ENCODE results near the gene FNDC3B. TPM values are rescaled to one million over a fixed set of nuclear protein-coding genes. Genes with fewer than 3 reads are reported as not detected.

The FNDC3B gene
- total RNA-seq, 1 donor from 2014 or later = 56.1 TPM

DNA sequence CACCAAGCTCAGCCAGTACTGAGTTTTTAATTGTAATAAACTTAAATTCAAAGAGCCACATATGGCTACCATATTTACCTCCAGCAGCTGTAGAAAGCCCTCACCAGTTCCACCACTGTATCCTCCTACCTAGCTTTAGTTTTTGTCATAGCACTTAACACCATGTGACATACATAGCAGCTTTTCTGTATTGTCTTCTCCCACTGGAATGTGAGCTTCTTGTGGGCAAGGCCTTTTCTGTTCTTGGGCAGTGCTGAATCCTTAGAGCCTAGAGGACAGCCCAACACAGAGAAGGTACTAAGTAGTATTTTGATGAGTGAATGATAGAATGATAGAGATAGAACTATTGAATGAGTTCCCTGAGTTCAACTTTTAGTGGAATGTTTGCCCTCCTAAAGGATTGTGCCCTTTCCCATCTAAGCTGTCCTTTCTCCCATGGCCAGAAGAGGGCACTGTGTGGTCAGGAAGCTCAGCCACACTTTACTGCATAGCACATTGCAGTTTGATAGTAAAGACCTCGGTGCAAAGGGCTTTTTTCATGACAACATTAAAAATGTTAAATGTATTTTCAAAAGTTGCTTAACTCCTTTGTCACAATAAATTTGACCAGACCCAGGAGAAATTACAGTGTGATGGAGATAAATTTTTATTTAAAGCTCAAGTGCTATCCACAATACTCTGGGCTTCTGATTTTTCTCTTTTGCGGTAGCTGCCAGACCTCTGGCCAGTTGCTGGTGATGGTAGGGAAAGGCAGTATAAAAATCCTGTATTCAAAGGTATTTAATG lies 293.1 kb downstream of the FNDC3B start:
- DNase-seq (peak; percentile 63), ATAC-seq (ENCODE audit: poor library complexity) (peak; percentile 90)
- intact Hi-C loops (cut with DNase I) = loop anchor here (5.0 kb wide), 1 partner anchor 290 kb away; no protein-coding TSS in a partner anchor

DNA sequence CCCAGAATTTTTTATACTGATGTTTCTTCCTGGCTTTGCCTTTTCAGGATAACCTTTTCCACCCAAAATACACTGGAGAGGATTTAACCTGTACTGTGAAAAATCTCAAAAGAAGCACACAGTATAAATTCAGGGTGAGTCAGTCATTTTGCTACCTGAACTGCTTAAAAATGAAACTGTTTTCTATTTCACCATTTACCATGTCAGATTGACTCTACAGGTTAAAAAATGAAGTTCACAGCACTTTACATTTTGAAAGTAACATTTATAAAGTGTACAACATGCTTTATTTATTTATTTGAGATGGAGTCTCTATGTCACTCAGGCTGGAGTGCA lies 293.6 kb downstream of the FNDC3B start:
- intact Hi-C loops (cut with DNase I) = loop anchor here (5.0 kb wide), 1 partner anchor 291 kb away; no protein-coding TSS in a partner anchor
- ATAC-seq (ENCODE audit: poor library complexity) = no peak
- no peak for DNase-seq

DNA sequence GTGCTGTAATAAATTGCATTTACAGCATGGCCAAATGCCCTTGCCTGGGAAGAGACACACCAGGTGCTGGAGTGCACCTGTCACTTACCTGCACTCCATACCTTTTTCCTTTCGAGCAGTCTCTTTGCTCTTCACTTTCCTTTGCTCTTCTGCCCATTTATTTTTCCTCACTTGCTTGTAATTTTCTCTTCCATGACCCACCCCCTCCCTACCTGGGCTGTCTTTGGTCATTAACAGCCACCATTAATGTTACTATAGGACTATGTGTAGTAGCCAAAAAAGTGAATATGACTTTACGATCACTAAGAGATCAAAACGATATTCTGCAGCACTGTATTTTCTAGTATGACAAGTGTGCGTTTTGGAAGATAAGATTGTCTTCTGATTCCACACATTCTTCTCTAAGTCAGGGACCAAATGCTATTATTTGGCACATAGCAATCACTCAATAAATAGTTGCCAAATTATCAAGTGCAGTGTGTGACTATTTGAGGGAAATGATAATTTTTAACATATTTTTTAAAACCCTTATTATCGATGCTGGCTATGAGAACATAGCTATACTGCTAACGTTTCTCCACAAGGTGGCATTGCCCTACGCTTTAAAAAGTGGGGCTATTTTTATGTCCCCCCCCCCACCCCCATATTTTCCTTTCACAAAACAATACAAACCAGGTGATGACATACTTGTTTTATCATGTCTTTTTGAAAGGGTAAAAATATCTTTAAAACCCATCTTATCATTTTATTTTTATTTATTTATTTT lies 294.5 kb downstream of the FNDC3B start:
- no peak for ATAC-seq (ENCODE audit: poor library complexity)
- intact Hi-C loops (cut with DNase I) = loop anchor here (5.0 kb wide), 1 partner anchor 292 kb away; no protein-coding TSS in a partner anchor
- DNase-seq = no peak

DNA sequence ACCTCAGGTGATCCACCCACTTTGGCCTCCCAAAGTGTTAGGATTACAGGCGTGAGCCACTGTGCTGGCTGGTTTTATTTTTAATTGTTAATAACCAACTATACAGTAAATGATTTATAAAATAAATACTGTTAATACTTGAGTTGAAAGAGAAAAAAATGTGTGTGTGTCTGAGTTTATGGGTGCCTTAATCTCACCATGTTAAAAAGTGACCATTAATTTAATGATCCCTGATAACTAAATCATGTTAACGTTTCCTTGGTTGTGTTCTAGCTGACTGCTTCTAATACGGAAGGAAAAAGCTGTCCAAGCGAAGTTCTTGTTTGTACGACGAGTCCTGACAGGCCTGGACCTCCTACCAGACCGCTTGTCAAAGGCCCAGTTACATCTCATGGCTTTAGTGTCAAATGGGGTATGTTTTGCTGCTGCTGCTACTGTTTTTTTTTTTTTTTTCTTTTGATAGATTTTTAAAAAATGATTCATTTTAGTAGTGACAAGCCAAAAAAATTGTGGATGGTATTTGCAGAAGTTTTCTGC lies 295.4 kb downstream of the FNDC3B start:
- ATAC-seq (ENCODE audit: poor library complexity) (no peak), DNase-seq (no peak)
- intact Hi-C loops (cut with DNase I) = loop anchor here (5.0 kb wide), 1 partner anchor 292 kb away; no protein-coding TSS in a partner anchor

DNA sequence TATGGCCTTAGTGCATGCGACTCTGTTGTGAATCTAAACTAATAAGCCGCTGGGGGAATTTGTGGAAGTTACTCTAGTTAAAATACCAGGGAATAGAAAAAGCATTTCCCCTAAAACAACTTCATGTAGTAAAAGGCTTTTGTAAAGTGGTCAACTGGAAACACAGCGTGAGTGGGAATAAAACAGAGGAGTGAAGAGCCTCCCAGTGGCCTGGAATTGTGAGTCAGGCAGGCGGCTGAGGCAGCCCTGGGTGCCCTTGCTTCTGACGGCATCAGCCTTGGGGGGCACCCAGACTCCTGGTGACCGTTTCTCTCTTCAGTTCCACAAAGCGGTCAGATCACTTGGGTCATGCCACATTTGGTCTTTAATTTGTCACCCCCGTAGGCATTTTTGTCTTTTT lies 300.5 kb downstream of the FNDC3B start:
- no peak for ATAC-seq (ENCODE audit: poor library complexity)
- intact Hi-C loops (cut with DNase I) = no loop called here

DNA sequence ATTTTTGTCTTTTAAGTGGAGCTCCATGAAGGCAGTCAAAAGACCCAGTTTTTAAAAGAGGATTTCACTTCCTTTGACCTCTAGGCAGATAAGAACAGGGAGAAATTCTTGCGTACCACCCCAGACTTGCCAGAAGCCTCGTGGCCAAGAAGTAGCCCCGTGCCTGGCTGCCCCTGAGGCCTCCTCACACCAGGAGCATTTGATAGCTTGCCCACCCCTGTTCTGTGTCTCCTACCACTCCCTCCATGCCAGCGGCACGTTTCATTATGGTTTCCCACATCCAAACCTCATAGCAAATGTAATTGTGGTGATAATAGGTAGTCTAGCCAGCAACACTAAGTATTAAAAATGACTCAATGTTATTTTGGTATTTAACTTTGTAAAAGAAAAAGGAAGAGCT lies 301.2 kb downstream of the FNDC3B start:
- ATAC-seq (ENCODE audit: poor library complexity) (no peak), DNase-seq (no peak)
- intact Hi-C loops (cut with DNase I) = no loop called here

More for the DNA sequence above, 300.5 kb downstream of the FNDC3B start:
- no peak for DNase-seq

DNA sequence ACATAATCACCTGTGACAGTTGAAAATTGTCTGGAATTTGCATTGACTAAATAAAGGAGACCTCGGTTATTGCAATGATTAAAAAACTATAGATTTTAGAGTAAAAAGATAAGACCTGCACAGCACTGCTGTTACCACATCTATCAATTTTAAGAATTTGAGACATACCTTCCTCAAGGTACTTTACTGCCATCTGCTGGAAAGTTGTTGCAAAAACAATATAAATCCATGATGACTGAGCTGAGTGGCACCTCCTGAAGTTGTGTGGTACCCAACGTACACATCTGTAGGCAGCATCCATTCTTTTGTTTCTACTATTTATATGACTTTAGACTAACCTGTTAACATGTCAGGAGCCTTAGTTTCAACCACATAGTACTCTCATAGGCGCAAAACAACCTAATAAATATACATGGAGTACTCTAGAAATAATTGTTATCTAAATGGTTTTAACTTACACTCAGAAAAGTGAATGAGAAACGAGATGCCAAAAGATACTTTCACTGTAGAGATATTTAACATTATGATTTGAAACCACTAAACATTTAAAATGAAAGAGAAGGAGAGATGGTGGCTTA lies 302.2 kb downstream of the FNDC3B start:
- DNase-seq (no peak), ATAC-seq (ENCODE audit: poor library complexity) (peak; percentile 82)

DNA sequence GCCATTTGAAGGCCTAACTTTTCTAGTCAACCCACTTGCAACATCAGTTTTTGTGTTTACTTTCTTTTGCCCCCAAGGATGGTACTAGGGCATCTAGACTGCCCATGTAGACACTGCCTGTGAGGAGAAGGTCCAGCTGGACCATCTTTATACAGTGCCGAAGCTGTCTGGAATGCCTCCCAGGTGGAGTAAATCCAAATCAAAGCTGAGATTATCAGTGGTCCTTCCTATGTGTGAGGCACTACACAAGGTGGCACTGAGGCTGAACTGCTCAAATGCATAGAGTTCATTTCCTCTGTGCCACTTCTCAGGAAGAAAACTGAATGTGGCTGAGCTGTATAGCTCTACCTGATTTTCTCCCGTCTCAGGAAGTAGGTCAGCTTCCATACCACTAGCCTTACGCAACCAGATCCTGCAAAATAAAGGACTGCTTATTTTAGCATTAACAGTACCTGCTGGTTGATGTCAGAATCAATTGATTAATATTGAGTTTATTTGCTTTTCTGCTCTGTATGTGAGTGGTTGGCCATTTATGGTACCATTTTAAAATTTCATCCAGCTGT lies 302.8 kb downstream of the FNDC3B start:
- intact Hi-C loops (cut with DNase I) = no loop called here
- no peak for DNase-seq

More for the DNA sequence above, 302.2 kb downstream of the FNDC3B start:
- intact Hi-C loops (cut with DNase I) = no loop called here

DNA sequence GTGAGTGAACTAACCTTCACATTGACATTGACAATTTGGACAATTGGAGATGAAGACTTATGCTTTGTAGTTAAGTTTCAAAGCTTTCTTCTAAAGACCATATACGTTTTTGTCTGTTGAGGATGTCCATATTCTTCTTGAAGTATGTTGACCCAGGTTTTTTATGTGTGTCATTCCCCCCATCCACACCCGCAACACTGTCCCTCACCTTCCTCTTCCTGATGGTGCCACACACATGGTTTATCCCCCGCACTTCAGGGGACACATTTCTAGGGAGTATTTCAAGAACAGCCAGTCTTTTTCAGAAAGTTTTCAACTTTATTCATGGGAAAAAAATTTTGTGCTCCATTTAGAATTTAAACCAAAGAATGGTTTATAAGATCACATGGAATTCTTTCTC lies 303.7 kb downstream of the FNDC3B start:
- intact Hi-C loops (cut with DNase I) = no loop called here

More for the DNA sequence above, 302.8 kb downstream of the FNDC3B start:
- ATAC-seq (ENCODE audit: poor library complexity) = no peak

DNA sequence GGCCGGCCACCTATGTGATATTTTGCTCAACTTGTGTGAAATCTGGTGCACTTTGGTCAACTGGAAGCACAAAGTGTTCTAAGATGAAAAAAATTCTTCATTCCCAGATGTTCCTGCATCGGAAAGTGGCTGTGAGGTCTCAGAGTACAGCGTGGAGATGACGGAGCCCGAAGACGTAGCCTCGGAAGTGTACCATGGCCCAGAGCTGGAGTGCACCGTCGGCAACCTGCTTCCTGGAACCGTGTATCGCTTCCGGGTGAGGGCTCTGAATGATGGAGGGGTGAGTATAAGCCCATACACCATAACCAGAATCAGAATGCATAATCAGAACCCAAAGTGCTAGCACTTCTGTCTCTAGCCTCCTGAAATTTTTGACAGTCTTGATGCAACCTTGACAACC lies 304.6 kb downstream of the FNDC3B start:
- intact Hi-C loops (cut with DNase I) = no loop called here
- ATAC-seq (ENCODE audit: poor library complexity) (no peak), DNase-seq (no peak)

More for the DNA sequence above, 303.7 kb downstream of the FNDC3B start:
- DNase-seq = no peak
- ATAC-seq (ENCODE audit: poor library complexity) = no peak

DNA sequence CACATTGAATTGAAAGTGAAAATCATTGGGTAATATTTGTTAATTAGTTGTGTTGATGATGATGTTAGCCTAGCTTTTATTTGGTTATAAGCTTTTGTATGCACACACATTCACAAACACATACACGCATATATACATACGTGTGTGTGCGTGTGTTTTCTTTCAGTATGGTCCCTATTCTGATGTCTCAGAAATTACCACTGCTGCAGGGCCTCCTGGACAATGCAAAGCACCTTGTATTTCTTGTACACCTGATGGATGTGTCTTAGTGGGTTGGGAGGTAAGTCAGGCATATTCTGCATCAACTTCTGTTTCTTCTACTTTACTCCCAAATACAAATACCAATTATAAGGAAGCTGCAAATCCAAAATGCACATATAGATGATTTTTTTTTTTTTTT lies 306.8 kb downstream of the FNDC3B start:
- DNase-seq = no peak
- intact Hi-C loops (cut with DNase I) = no loop called here
- no peak for ATAC-seq (ENCODE audit: poor library complexity)

DNA sequence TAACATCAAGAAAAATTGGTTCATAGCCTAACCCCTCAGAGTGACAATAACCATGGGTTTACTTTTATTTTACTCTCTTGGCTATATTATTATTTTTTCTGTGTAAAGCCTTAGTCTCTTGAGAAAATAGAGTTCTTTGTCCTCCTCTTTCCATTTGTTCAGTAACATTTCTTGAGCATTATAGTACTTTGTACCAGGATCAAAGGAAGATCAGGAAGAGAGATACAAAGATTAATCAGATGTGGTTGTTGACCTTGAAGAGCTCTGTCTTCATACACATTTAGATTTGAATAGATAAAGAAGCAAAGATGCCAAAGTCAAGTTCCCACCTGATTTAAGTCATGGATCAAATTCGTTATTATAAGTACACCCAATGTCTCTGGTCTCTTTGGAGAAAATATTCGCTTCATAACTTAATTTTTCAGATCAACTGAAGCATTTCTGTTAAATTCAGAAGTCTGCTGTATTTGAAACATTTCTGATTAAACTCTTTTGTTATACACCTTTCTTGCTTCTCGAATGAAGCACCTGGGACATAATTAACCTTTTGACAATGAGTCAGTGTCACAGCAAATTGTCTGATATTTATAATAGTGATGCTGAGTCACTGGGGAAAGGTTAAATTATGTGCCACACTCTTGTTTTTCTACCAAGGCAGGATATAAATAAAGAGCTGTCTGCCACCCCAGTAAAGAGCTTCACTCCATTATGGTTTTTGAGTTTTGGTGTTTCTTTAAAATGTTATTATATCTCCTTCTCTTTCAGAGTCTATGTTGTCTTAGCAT lies 308.7 kb downstream of the FNDC3B start:
- DNase-seq (no peak), ATAC-seq (ENCODE audit: poor library complexity) (no peak)
- intact Hi-C loops (cut with DNase I) = no loop called here

DNA sequence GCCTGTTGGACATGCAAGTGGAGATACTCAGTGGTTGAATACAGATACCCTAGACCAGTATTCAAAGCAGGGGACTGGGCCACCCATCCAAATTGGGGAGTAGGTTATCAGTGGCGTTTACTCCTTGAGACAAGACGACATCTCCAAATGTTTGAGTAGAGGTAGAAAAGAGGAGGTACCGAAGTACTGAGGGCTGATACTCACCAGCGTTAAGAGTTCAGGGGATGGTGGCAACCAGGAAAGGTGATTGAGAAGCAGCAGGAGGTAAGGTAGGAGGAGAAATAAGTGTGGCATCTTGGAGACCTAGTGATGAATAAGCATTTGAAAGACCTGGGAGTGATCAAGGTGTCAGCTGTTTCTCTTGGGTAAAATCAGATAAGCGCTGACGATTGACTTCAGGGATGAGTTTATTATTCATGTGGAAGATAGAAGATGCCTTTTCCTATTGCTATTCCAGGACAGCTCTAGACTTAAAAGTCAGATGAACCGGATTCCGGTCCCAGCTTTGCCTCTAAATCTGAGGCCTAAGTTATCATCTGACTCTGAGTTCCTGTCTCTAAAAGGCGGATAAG lies 312.6 kb downstream of the FNDC3B start:
- DNase-seq (no peak), ATAC-seq (ENCODE audit: poor library complexity) (no peak)
- intact Hi-C loops (cut with DNase I) = no loop called here

DNA sequence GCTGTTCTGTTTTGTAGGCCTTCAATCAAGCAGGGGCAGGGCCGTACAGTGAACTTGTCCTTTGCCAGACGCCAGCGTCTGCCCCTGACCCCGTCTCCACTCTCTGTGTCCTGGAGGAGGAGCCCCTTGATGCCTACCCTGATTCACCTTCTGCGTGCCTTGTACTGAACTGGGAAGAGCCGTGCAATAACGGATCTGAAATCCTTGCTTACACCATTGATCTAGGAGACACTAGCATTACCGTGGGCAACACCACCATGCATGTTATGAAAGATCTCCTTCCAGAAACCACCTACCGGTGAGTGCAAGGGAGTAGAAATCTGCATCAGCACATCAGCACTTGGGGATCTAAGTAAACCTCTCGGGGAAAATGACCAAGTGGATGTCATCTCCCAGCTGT lies 313.4 kb downstream of the FNDC3B start:
- no peak for DNase-seq
- no peak for ATAC-seq (ENCODE audit: poor library complexity)
- intact Hi-C loops (cut with DNase I) = no loop called here

DNA sequence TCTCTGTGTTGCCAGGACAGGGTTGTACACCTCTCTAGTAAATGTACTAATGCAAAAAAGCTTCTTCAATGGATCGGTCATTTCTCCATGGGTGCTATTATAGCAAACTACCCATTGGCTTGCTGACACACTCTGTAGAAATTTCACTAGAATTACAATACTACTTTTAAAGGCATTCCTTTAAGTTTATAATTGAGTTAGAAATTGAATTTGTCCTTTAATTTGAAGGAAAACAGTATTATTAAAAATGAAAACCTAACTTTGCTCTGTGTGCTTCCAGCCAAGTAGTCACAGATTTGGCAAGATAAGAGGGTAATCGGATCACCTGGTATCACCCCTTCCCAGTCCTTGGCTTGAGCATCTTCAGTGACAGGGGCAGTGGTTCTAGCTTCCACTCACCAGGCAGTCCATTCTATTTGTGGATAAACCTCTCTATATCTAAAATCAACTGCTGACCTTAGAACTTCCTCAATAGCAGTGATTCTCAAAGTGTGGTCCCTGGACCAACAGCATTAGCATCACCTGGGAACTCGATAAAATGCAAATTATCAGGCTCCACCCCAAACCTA lies 315.6 kb downstream of the FNDC3B start:
- DNase-seq (no peak), ATAC-seq (ENCODE audit: poor library complexity) (no peak)
- intact Hi-C loops (cut with DNase I) = no loop called here

DNA sequence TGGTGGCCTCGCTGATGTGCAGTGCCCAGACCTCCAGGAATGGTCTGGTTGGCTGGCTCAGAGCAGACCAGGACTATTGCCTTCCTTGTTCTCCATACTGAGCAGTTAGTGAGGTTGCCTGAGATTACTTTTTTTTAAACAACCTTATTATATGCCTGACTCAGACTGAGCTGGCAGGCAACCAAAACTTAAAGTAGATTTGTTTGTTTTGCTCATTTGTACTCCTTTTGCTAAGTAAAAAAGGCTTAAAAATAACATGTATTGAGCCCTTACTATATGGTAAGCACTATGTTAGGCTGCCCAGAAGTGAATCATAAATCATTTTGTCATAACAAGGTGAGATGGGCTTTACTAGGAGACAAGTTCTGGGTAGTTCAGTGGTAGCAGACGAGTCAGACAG lies 316.5 kb downstream of the FNDC3B start:
- DNase-seq (no peak), ATAC-seq (ENCODE audit: poor library complexity) (no peak)
- intact Hi-C loops (cut with DNase I) = no loop called here

DNA sequence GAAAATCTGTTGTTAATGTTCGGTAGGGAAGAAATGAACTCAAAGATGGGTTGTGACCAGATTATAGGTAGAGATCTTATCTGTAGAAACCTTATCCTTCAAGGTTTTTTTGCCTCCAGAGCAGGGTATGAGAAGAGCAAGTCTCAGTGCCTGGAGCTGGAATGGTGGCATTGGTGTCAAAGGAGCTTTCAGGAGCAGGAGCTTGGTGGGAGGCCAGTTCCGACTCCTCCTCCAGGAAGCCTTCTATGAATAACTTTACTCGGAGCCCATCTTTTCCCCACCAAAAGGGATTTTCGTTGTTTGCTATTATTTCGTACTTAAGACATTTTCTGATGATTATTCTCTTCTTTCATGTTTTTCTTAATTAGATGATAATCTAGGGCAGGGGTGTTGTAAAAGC lies 317.0 kb downstream of the FNDC3B start:
- DNase-seq (no peak), ATAC-seq (ENCODE audit: poor library complexity) (no peak)

More for the DNA sequence above, 317.0 kb downstream of the FNDC3B start:
- intact Hi-C loops (cut with DNase I) = no loop called here
